Adrenal gland (tissue), 5 donors: ENCODE measurements around the gene PSD2.

Experiments used
- CTCF ChIP-seq, 6 experiments: fragments of 450-650 bp in 4 of 6; fragments of 200-600 bp in 2 of 6; sonication (generic) in 1 of 6; IDR thresholded peaks; 1 replicate in 5 of 6; 2 replicates in 1 of 6; pipeline versions ENCODE4 v1.5.1 to v1.8.0; 2016 to 2021; ENCODE audit warnings: antibody characterized with exemption in 6 of 6, mild to moderate bottlenecking in 2 of 6, moderate library complexity in 1 of 6
- POLR2A ChIP-seq, 2 donors: fragments of 450-650 bp; IDR thresholded peaks; one replicate each; pipeline ENCODE4 v1.6.1; 2017; ENCODE audit warnings: antibody characterized with exemption in 2 of 2, mild to moderate bottlenecking in 2 of 2, moderate library complexity in 1 of 2
- donor health status: DM: no; HTN: no; CAD: no.

GRCh38 chr5:139757727-139758509, 37.7 kb upstream of the PSD2 start:
- TF ChIP-seq CTCF (IDR thresholded peaks at IDR 0.05) (no peak), POLR2A (IDR thresholded peaks at IDR 0.05) (no peak)
